ENCODE results near the gene SRBD1. TPM values are rescaled to one million over a fixed set of nuclear protein-coding genes. Genes with fewer than 3 reads are reported as not detected.

SRBD1 gene
- total and polyA plus RNA-seq, 7 donors = 2.3 to 6.4 (median 4.0) TPM

DNA sequence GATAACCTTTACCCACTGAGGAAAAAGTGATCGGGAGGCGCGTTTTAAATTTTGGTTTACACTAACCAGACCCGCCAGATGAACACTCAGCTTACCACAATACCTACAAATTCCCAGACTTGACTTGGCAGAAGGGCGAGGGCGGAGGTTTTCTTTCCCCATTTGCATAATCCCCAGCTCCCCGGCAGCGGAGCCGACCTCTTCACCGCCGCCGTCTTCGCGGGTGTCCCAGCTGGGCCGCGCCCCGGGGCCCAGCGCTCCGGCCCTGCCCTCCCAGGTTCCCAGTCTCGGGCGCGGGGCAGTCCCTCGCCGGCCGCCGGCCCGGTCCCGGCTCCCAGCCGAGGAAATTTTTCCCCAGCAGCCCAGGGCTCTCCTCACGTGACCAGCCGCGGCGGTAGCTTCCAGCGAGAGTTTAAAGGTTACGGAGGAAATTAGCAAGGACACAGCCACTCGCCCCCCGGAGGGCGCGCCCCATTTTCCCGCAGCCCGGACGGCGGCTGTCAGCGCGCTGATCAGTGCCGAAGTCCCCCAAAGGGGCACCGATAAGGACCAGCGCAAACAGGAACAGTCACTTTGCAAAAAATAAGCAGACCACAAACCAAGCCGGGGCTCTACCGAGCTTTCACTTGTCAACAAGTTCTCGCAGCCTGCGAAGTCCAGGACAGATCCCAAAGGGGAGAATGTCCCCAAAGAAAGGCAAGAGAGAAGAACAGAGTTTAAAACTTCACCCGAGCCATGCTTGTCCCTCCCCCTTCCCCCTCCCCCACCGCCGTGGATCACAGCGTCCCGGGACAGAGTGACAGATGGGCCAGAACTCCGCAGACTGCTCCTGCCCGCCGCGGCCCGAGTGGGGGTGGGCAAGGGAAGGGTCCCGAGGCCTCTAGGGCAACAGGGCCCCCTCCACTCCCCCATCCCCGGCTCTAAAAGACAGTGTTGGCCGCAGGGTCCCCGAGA lies 39.1 kb upstream of the SRBD1 start:
- H3K4me1 ChIP-seq = peaks cover 22% of the 10 kb centered on the region
- intact Hi-C loops (cut with DNase I) = loop anchor here (2.0 to 5.0 kb wide), 4 partner anchors 42 to 173 kb away; no protein-coding TSS in a partner anchor

GRCh38 chr2:45649462-45649857 lies 38.4 kb upstream of the SRBD1 start:
- Histone ChIP-seq H3K27me3 (ENCODE audit: insufficient read depth in 3 of 3, low read length in 2 of 3) (no peaks in the 10 kb centered on the region), H3K4me1 (peaks cover 22% of the 10 kb centered on the region), H3K27ac (peak overlapping the region; percentile 99), H3K4me3 (peak overlapping the region; percentile 94), H3K36me3 (ENCODE audit: insufficient read depth in 1 of 2, low read depth in 1 of 2) (no peaks in the 10 kb centered on the region), H3K9me3 (no peaks in the 10 kb centered on the region)
- ATAC-seq = no peak
- DNase-seq = no peak
- WGBS, 3 donors = 7 to 18% (median 11%) methylated on average over 10 of the region's 10 CpGs
- intact Hi-C loops (cut with DNase I) = no loop called here
- no peak for TF ChIP-seq CTCF (IDR thresholded peaks at IDR 0.05)

More for the DNA sequence above, 39.1 kb upstream of the SRBD1 start:
- Histone ChIP-seq H3K4me3 (peak overlapping the region; percentile 94), H3K27ac (peak overlapping the region; percentile 99), H3K9me3 (no peaks in the 10 kb centered on the region), H3K36me3 (ENCODE audit: insufficient read depth in 1 of 2, low read depth in 1 of 2) (no peaks in the 10 kb centered on the region), H3K27me3 (ENCODE audit: insufficient read depth in 3 of 3, low read length in 2 of 3) (no peaks in the 10 kb centered on the region)
- WGBS, 3 donors = 0 to 1% (median 0%) methylated on average over 53 to 66 of the region's 66 CpGs
- no peak for TF ChIP-seq CTCF (IDR thresholded peaks at IDR 0.05)
- ATAC-seq (peak; percentile 68 to 81 (median 72)), DNase-seq (peak; percentile 82 to 88)

DNA sequence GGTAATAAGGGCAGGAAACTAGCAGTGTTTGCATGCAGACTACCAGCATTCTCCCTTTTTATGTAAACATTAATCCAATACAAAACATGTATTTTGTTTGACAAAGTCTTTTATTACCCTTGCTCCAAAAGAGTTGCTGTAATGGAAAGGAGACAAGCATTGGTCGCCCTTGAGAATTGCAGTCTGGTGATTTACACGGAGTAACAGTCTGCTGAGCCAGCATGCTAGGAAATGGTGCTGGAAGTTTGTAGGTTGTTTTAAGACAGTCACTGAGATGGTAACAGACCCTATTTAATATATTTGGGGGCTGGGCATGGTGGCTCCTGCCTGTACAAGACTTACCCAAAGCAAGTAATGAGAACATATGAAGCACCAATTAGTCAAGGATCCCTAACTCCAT lies 37.6 kb upstream of the SRBD1 start:
- H3K36me3 ChIP-seq (ENCODE audit: insufficient read depth in 1 of 2, low read depth in 1 of 2) = no peaks in the 10 kb centered on the region
- intact Hi-C loops (cut with DNase I) = no loop called here
- no peaks in the 10 kb centered on the region for H3K27me3 ChIP-seq (ENCODE audit: insufficient read depth in 3 of 3, low read length in 2 of 3)
- no peaks in the 10 kb centered on the region for H3K9me3 ChIP-seq
- 52 to 81% (median 62%) methylated on average over 2 of the region's 2 CpGs for WGBS, 3 donors
- H3K4me1 ChIP-seq = peaks cover 22% of the 10 kb centered on the region
- DNase-seq (no peak), ATAC-seq (no peak)
- peak overlapping the region; percentile 94 for H3K4me3 ChIP-seq
- no peak overlapping the region for H3K27ac ChIP-seq
- TF ChIP-seq CTCF (IDR thresholded peaks at IDR 0.05) = no peak

DNA sequence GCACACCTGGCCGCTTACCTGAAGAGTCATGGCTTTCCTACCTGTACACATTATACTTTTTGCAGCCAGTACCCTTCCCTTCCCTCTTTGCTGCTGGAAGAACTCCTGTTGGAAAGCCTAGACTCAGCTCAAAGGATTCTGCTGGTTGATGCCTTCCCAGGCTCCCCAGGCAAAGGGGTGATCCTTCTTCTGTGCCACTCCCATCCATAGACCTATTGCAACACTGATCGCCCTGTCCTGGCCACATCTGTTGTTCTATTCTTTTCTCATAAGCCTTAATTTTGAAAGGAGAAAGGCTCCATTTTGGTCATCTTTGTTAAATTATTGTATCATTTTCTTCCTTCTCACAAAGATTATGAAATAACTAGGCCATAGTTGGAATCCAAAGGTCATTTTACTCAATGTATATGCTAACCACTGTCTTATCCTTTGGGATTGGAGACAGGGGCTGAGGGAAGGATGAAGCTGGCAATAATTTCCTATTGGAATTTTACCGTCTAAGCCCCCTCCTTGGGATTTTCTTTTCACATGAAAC lies 37.0 kb upstream of the SRBD1 start:
- peaks cover 21% of the 10 kb centered on the region for H3K4me1 ChIP-seq
- intact Hi-C loops (cut with DNase I) = no loop called here
- ATAC-seq = no peak
- no peak for DNase-seq
- H3K27me3 ChIP-seq (ENCODE audit: insufficient read depth in 3 of 3, low read length in 2 of 3) = peaks cover 0 to 1% (median 0%) of the 10 kb centered on the region in 3 donors
- no peak overlapping the region for H3K4me3 ChIP-seq
- no peaks in the 10 kb centered on the region for H3K36me3 ChIP-seq (ENCODE audit: insufficient read depth in 1 of 2, low read depth in 1 of 2)
- TF ChIP-seq CTCF (IDR thresholded peaks at IDR 0.05) = no peak
- H3K27ac ChIP-seq = no peak overlapping the region
- 88 to 92% (median 92%) methylated on average over 3 of the region's 3 CpGs for WGBS, 3 donors
- H3K9me3 ChIP-seq = no peaks in the 10 kb centered on the region

All from psoas muscle (tissue), 8 donors.